ENCODE measurements around the gene ERC2.

DNA sequence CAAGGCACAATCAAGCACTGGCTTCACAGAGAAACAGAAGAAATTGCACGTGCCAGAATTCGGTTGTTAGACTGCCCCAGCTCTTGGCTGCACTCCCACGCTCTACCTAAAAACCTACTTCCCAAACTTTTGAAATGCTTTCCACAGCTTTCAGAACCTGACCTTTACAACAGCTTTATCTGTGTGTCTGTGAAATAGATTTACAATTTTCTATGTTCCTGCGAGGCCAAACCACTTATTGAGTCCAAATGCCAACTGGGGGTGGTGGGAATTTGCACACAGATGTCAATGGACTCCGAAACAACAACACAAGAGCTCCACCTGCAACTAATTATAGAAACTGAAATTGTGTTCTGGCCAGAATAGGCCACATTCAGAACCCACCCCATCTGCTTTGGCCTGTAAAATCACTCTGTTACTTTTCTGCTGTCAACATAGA lies 44.6 kb downstream of the ERC2 start:
- TF ChIP-seq EZH2 (IDR thresholded peaks at IDR 0.05; ENCODE audit: low read length, unreplicated experiment) (no peak), EZH2phosphoT487 (IDR thresholded peaks at IDR 0.05; ENCODE audit: borderline replicate concordance, low read length) (no peak)
- TF ChIP-seq, protein P1, sequence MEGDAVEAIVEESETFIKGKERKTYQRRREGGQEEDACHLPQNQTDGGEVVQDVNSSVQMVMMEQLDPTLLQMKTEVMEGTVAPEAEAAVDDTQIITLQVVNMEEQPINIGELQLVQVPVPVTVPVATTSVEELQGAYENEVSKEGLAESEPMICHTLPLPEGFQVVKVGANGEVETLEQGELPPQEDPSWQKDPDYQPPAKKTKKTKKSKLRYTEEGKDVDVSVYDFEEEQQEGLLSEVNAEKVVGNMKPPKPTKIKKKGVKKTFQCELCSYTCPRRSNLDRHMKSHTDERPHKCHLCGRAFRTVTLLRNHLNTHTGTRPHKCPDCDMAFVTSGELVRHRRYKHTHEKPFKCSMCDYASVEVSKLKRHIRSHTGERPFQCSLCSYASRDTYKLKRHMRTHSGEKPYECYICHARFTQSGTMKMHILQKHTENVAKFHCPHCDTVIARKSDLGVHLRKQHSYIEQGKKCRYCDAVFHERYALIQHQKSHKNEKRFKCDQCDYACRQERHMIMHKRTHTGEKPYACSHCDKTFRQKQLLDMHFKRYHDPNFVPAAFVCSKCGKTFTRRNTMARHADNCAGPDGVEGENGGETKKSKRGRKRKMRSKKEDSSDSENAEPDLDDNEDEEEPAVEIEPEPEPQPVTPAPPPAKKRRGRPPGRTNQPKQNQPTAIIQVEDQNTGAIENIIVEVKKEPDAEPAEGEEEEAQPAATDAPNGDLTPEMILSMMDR (conservative IDR thresholded peaks at IDR 0.05; ENCODE audit: low read depth, low read length), result no peak

Data from PC-3 (cell line).